Uterus (tissue), 4 donors: ENCODE results near the gene CLUH. TPM values are rescaled to one million over a fixed set of nuclear protein-coding genes. Genes with fewer than 3 reads are reported as not detected.

Experiments
- DNase-seq, 2 donors: peaks; one replicate each; pipeline ENCODE4 v3.0.0-alpha.2; 2019 to 2020
- H3K27ac ChIP-seq, 2 donors: fragments of 200-600 bp; sonication (generic); 1 replicate in 1 of 2; 2 replicates in 1 of 2; pipeline ENCODE4 v1.5.1; 2016 to 2018
- H3K27me3 ChIP-seq, 2 donors: fragments of 200-600 bp; sonication (generic); one replicate each; pipeline ENCODE4 v1.5.1; 2018 to 2019; ENCODE audit warnings: control low read depth in 1 of 2
- H3K36me3 ChIP-seq, 2 donors: fragments of 200-600 bp; sonication (generic); one replicate each; pipeline ENCODE4 v1.5.1; 2019; ENCODE audit warnings: control low read depth in 1 of 2
- H3K4me1 ChIP-seq, 2 donors: fragments of 200-600 bp; sonication (generic); one replicate each; pipeline ENCODE4 v1.5.1; 2018 to 2019; ENCODE audit warnings: control low read depth in 1 of 2
- H3K4me3 ChIP-seq, 2 donors: fragments of 200-600 bp; sonication (generic); 1 replicate in 1 of 2; 2 replicates in 1 of 2; pipeline ENCODE4 v1.5.1; 2018 to 2019; ENCODE audit warnings: mild to moderate bottlenecking in 1 of 2
- H3K9me3 ChIP-seq, 2 donors: fragments of 200-600 bp; sonication (generic); one replicate each; pipeline ENCODE4 v1.5.1; 2019; ENCODE audit warnings: control low read depth in 1 of 2
- CTCF ChIP-seq, 4 experiments: fragments of 200-600 bp in 2 of 4; fragments of 450-650 bp in 2 of 4; sonication (generic) in 2 of 4; IDR thresholded peaks; one replicate each; pipeline ENCODE4 v1.5.1; 2016 to 2019; ENCODE audit warnings: antibody characterized with exemption in 4 of 4, mild to moderate bottlenecking in 2 of 4, moderate library complexity in 1 of 4
- POLR2A ChIP-seq, 2 donors: fragments of 450-650 bp; IDR thresholded peaks; one replicate each; pipeline ENCODE4 v1.6.1; 2016; ENCODE audit warnings: antibody characterized with exemption in 2 of 2, mild to moderate bottlenecking in 1 of 2, moderate library complexity in 1 of 2
- intact Hi-C: fragments of 100-400 bp; cut with DNase I; formaldehyde crosslinking; loops from one replicate; pipeline ENCODE4 v1.15.1; 2023; ENCODE audit warnings: low total_unique reads
- total RNA-seq, 4 donors: library from RNA; depleted of rRNA in 3 of 4; stranded (reverse); fragments of >200 nt in 3 of 4; gene quantifications; one replicate each; pipeline versions ENCODE4 v1.1.0 to v1.2.4, GENCODE V29; 2014 to 2023
- donor health status: DM: yes; HTN: yes; CAD: no.

The CLUH gene
- total RNA-seq, 4 donors from 2014 or later = 9.2 to 40.3 (median 20.1) TPM

- intact Hi-C loops = no loop called here
These were observed 39.2 kb upstream of the CLUH start for GRCh38 chr17:2750721-2751120.

DNA sequence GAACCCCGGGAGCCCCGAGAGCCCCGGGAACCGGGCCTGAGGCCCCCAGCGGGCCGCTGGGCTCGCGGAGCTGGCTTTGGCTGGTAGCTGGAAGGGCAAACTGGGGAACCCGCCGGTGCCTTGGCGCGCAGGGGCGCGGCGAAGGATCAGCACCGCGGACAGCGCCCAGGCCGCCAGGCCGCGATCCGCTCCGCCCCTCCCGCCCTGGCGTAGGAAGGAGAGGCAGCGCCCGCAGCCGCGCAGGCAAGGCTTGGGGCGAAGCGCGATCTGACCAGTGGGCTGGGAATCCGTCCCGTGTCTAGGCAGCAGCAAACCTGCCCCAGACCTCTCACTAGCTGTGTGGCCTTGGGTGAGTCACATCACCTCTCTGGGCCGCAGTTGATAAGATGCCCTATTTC, 38.2 kb upstream of the CLUH start:
- Histone ChIP-seq H3K27ac (no peak overlapping the region), H3K27me3 (peaks cover 4 to 10% of the 10 kb centered on the region in 2 donors), H3K4me3 (no peak overlapping the region), H3K9me3 (no peaks in the 10 kb centered on the region), H3K36me3 (no peaks in the 10 kb centered on the region), H3K4me1 (no peaks in the 10 kb centered on the region)
- DNase-seq = peak; percentile 16 to 63
- intact Hi-C loops = no loop called here
- TF ChIP-seq POLR2A (IDR thresholded peaks at IDR 0.05) (no peak), CTCF (IDR thresholded peaks at IDR 0.05) (no peak)

More at GRCh38 chr17:2750721-2751120, 39.2 kb upstream of the CLUH start:
- Histone ChIP-seq H3K36me3 (no peaks in the 10 kb centered on the region), H3K27me3 (peaks cover 4 to 10% of the 10 kb centered on the region in 2 donors), H3K4me1 (peaks cover 0 to 5% of the 10 kb centered on the region in 2 donors), H3K27ac (no peak overlapping the region), H3K4me3 (no peak overlapping the region), H3K9me3 (no peaks in the 10 kb centered on the region)
- TF ChIP-seq POLR2A (IDR thresholded peaks at IDR 0.05) (no peak), CTCF (IDR thresholded peaks at IDR 0.05) (no peak)
- no peak for DNase-seq

DNA sequence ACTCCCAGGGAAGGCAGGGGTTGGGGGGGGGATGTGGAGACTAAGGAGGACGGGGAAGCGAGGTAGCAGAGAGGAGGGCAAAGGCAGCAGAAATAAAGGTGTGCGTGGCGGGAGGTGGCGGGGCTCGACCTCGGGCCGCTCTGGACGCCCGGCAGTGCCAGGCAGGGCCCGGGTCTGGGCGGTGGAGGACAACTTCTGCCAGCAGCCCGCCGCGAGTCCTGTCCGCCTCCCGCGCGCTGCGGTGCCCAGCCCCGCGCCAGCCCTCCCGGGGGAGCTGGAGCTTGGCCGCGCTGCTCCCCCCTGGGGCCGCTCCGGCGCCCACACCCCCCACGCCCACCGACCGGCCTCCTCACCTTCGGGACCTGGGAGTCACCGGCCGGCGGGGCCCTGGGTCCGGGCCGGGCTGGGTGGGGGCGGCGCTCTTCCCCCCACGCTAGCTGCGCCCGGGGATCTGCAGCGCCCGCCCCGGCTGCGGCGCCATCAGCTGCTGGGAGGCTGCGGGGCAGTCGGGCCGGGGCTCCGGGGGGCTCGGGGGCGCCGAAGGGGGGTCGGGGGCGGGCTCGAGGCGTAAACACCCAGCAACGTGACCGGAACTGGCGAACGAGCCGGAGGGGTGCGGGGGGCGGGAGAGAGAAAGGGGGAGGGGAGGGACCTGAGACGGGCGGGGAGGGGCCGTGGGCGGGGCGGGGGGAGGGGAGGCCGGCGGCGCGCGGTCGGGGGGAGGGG, 37.7 kb upstream of the CLUH start, which contains the start of gene CCDC92B:
CCDC92B (minus strand) TSS at position 595 of the 726 bp plus-strand sequence. CDS start 14,507 bp downstream, outside the sequence.
- H3K27ac ChIP-seq = no peak within 1 kb of the TSS
- no peak for TF ChIP-seq POLR2A (IDR thresholded peaks at IDR 0.05)
- TF ChIP-seq CTCF (IDR thresholded peaks at IDR 0.05) = no peak
- no peaks in the 10 kb centered on the region for H3K36me3 ChIP-seq
- peaks cover 0 to 10% of the 10 kb centered on the region in 2 donors for H3K27me3 ChIP-seq
- H3K4me3 ChIP-seq = no peak within 1 kb of the TSS
- no peaks in the 10 kb centered on the region for H3K9me3 ChIP-seq
- DNase-seq = no peak
- intact Hi-C loops = no loop called here
- no peaks in the 10 kb centered on the region for H3K4me1 ChIP-seq

- Histone ChIP-seq H3K4me3 (no peak overlapping the region), H3K27ac (no peak overlapping the region), H3K4me1 (no peaks in the 10 kb centered on the region), H3K36me3 (no peaks in the 10 kb centered on the region), H3K9me3 (no peaks in the 10 kb centered on the region), H3K27me3 (peaks cover 0 to 7% of the 10 kb centered on the region in 2 donors)
- intact Hi-C loops = no loop called here
- TF ChIP-seq CTCF (IDR thresholded peaks at IDR 0.05) (no peak), POLR2A (IDR thresholded peaks at IDR 0.05) (no peak)
- no peak for DNase-seq
These were observed 33.9 kb upstream of the CLUH start for GRCh38 chr17:2745317-2746037.

- no peak for TF ChIP-seq POLR2A (IDR thresholded peaks at IDR 0.05)
- no peak for TF ChIP-seq CTCF (IDR thresholded peaks at IDR 0.05)
- H3K4me1 ChIP-seq = no peaks in the 10 kb centered on the region
- H3K27ac ChIP-seq = no peak overlapping the region
- DNase-seq = no peak
- H3K36me3 ChIP-seq = no peaks in the 10 kb centered on the region
- H3K4me3 ChIP-seq = no peak overlapping the region
- no peaks in the 10 kb centered on the region for H3K27me3 ChIP-seq
- no peaks in the 10 kb centered on the region for H3K9me3 ChIP-seq
- intact Hi-C loops = no loop called here
These were observed 26.1 kb upstream of the CLUH start for GRCh38 chr17:2737693-2738092.
